Measurements from ENCODE around the gene SMIM14.
A peak's percentile ranks its signal among the peaks of the same experiment; 100 is the strongest.
"Not testable (repeated sequence)": the region's sequence is repeated elsewhere in the genome, so short reads cannot be mapped to it uniquely, and the experiment has no call there.

The SMIM14 gene

DNA sequence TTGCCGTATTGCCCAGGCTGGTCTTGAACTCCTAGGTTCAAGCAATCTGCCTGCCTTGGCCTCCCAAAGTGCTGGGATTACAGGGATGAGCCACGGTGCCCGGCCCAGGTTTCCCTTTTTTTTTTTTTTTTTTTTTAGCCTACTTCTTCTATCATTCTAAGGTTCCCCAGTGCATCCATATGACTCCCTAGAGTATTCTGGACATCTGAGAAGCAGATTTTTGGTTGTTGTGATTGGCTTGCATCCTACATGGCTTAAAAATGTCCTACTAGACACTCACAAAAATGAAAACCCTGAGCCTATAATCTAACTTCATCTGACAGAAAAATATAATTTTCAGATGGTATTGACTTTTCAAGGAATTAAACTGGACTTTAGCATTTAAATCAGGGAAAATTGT, 41.7 kb downstream of the SMIM14 start:
- DNase-seq (ENCODE audit: low spot score) = no peak

DNA sequence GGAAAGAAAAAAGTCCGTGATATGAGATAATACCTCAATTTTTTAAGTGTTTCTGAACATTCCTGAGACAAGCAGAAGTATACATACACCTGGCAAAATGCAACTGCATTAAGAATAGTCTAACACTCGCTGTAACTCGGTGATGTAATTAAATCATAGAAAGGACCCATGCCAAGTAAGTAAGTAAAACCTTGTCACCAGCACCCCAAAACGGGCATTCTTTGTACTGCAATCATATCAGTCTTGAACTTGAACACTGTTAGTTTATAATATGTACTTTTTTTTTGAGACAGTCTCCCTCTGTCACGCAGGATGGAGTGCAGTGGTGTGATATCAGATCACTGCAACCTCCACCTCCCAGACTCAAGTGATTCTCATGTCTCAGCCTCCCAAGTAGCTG, 47.4 kb downstream of the SMIM14 start:
- no peak for DNase-seq (ENCODE audit: low spot score)

DNA sequence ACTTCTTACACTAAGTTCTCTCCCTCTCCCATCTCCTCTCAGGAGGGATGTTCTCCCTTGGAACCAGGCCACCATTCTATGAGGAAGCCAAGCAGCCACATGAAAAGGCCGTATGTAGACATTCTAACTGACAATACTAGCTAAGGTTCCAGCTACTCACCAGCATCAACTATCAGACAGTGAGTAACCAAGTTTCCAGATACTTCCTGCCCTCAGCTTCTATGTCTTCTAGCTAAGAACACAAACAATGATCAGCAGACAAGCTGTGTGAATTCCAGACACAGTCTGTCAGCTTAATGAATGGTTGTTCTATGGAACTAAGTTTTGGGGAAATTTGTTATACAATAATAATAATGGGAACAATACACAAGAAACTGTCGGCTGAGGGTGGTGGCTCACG, 50.8 kb downstream of the SMIM14 start:
- DNase-seq (ENCODE audit: low spot score) = no peak

- DNase-seq (ENCODE audit: low spot score) = no peak
Observed at GRCh38 chr4:39574946-39575345, 63.7 kb downstream of the SMIM14 start.

DNA sequence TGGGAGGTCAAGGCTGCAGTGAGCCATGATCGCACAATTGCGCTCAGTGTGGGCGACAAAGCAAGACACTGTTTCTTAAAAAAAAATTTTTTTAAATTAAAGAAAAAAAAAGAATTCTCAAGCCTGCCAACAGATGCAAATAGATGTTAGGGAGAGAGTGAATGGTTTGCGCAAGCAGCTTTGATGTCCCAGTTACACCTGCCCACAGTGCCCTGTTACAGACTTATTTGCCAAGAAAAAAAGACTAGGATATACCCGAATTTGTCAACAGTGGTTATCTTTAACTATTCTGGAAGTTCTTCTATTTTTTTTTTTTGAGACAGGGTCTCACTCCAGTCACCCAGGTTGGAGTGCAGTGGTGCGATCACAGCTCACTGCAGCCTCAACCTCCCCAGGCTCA, 67.2 kb downstream of the SMIM14 start:
- no peak for DNase-seq (ENCODE audit: low spot score)

- DNase-seq (ENCODE audit: low spot score) = no peak
Observed at GRCh38 chr4:39571054-39571453, 67.6 kb downstream of the SMIM14 start.

DNA sequence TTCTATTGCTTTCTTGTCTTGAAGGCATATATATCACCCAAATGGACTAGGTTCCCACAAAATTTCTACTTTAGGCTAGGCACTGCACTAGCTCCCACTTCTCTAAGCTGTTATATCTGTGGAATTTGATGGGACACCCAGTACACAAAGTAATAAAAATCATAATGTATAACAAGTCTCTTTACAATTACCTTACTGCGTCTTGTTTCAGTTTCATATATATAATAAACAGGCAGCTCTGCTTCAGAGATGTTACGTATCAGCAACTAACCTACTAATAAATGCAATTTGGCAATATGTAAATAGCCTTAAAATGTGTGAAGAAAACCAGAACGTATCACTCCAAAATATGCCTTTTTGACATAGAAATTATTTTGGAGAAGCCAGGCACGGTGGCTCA, 69.5 kb downstream of the SMIM14 start:
- no peak for DNase-seq (ENCODE audit: low spot score)

GRCh38 chr4:39568805-39569204, 69.9 kb downstream of the SMIM14 start:
- DNase-seq (ENCODE audit: low spot score) = no peak

DNA sequence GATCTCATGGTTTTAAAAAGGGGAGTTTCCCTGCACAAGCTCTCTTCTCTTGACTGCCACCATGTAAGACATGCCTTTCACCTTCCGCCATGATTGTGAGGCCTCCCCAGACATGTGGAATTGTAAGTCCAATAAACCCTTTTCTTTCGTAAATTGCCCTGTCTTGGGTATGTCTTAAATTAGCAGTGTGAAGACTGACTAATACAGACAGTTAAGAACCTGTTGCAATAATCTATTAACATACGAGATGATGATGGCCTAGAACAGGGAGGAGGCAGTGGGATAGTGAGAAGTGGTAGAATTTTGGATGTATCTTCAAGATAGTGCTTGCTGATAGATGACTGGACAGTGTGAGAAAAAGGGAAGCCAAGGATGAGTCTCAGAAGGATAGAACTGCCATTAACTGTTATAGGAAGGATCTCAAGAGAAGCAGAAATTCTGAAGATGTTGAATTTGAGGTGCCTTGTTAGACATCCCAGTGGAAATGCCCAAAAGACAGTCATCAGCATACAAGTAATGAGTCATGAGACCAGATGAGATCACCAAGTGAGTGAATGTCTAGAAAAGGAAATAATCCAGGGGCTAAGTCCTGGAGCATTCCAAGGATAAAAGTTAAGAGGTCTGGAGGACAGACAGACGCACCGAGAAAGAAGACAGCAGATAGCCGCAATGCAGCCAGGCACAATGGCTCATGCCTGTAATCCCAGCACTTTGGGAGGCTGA, 72.6 kb downstream of the SMIM14 start:
- no peak for DNase-seq (ENCODE audit: low spot score)

- no peak for DNase-seq (ENCODE audit: low spot score)
Observed at GRCh38 chr4:39563346-39563847, 75.3 kb downstream of the SMIM14 start.

DNA sequence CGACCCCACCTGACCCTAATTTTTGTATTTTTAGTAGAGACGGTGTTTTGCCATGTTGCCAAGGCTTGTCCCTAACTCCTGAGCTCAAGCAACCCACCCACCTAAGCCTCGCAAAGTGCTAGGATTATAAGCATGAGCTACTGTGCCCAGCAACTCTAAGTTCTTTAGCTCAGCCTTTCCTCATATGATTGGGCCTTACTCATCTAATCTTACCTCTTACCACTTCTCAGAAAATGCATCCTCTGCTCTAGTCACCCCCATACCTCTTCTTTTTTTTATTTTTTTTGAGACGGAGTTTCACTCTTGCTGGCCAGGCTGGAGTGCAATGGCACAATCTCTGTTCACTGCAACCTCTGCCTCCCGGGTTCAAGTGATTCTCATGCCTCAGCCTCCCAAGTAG, 75.9 kb downstream of the SMIM14 start:
- no peak for DNase-seq (ENCODE audit: low spot score)

GRCh38 chr4:39559626-39560025, 79.0 kb downstream of the SMIM14 start:
- DNase-seq (ENCODE audit: low spot score) = no peak

- DNase-seq (ENCODE audit: low spot score) = no peak
Observed at GRCh38 chr4:39555472-39555871, 83.2 kb downstream of the SMIM14 start.

DNA sequence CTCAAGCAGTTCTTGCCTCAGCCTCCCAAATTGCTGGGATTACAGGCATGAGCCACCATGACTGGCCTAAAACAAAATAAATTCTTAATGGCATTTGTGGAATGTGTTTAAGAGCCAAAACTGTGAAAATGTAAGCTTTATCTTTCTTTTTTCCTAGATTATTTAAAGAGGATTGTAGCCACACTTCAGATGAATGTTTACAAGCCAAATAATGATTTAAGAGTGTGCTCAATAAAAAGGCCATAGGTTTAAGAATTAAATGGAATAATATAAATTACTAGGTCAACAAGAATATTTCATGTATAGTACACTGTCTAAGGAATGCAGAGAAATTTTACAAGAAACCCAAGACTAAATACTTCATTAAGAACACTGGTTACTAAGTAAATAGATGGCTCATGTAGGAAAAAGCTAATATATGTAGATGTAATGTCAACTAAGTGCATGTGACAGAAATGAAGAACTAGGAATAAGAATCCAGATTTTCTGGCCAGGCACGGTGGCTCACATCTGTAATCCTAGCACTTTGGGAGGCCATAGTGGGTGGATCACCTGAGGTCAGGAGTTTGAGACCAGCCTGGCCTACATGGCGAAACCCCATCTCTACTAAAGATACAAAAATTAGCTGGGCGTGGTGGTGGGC, 90.1 kb downstream of the SMIM14 start:
- DNase-seq (ENCODE audit: low spot score) = no peak

DNA sequence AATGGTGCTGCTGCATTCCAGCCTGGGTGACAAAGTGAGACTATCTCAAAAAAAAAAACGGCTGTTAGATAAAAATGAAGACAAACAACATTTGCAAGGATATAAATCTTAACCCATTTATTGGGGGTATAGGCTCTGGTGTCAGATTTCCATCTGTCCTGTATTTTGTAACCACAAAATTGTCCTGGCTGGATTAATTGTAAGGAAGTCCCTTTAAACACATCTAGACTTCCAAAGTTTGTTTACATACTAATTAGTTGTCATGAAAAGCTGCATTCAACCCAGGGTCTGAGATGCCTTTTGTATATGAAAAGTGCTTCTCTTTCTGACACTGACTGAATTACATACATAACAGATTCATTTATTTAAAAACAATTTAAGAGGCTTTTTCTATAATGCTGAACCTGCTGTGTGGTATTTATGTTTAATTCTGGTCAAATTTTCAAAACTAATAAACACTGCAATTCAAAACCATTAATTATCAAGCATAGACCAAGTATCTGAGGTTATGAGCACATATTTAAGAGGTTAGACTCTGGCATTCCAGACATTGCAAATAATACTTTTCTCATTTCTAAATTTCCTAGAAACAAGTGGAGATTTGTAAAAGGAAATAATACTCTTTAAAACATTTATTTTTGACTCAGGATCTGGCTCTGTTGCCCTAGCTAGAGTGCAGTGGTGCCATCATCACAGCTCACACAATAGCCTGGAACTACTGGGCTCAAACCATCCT, 93.9 kb downstream of the SMIM14 start:
- peak; percentile 42 for DNase-seq (ENCODE audit: low spot score)

GRCh38 chr4:39544080-39544479, 94.6 kb downstream of the SMIM14 start:
- DNase-seq (ENCODE audit: low spot score) = not testable (repeated sequence)

- no peak for DNase-seq (ENCODE audit: low spot score)
Observed at GRCh38 chr4:39543034-39543433, 95.6 kb downstream of the SMIM14 start.

DNA sequence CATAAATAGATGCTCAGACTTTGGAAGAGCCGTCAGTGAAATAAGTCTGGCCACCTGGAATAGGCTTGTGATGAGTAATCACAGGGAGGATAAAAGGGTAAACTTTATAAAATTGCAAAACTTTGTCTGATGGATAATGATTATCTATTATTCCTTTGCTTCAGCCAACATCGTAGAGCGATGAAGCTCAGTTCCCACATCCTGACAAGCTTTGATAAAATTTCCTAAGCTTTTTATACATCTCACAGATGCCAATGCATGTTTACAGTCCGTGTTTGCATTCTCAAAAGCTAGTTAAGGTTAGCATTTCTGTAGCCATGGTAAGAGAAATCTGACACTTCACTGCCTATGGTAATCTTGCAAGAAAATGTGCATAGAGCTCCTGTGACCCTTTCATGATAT, 96.1 kb downstream of the SMIM14 start:
- no peak for DNase-seq (ENCODE audit: low spot score)

DNA sequence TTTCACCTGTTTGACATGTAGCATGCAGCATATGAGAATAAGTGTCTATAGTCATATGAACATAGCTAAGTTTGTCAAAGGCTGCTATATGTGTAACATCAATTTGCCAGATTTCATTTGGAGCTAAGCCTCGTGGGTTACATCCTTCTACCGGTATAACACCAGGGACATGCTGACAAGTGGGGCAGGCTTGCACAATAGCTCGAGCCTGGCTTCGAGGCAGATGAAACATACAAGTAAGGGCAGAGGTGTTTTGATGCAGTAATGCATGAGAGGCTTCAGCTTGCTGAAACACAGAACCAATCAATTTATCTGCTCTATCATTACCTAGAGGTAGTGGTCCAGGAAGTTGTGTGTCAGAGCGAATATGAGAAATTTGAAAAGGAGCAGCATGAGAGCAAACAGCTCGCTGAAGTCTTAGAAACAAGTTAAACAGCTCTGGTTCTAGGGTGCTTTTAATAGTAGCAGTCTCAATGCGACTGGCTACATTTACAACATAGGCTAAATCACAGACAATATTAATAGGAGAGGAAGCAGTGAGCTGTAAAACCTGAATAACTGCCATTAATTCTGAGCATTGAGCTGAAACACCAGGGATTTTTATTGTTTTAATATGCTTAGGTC, 96.6 kb downstream of the SMIM14 start:
- DNase-seq (ENCODE audit: low spot score) = no peak

- DNase-seq (ENCODE audit: low spot score) = no peak
Observed at GRCh38 chr4:39539089-39539611, 99.5 kb downstream of the SMIM14 start.

DNA sequence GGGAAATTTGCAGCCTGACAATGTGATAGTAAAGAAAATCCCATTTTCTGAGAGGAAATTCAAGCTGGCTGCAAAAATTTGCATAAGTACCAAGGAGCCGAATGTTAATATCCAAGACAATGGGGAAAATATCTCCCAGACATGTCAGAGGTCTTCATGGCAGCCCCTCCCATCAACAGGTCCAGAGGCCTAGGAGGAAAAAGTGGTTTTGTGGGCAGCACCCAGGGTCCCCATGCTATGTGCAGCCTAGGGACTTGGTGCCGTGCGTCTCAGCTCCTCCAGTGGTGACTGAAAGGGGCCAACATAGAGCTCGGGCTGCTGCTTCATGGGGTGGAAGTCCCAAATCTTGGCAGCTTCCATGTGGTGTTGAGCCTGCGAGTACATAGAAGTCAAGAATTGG, 105.1 kb downstream of the SMIM14 start:
- no peak for DNase-seq (ENCODE audit: low spot score)

DNA sequence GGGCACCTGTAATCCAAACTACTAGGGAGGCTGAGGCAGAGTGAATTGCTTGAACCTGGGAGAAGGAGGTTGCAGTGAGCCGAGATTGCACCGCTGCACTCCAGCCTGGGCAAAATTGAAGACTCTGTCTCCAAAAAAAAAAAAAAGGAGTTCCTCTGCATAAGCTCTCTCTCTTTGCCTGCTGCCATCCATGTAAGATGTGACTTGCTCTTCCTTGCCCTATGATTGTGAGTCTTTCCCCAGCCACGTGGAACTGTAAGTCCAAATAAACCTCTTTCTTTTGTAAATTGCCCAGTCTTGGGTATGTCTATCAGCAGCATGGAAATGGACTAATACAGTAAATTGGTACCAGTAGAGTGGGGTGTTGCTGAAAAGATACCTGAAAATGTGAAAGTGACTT, 106.4 kb downstream of the SMIM14 start:
- DNase-seq (ENCODE audit: low spot score) = not testable (repeated sequence)

All from COLO829 (cell line).